ENCODE data around the gene CNOT6. TPM values are rescaled to one million over a fixed set of nuclear protein-coding genes. Genes with fewer than 3 reads are reported as not detected.

CNOT6 gene
- total RNA-seq (2014; rRNA removed) (10.6 and 12.6 TPM in 2 replicates), Bru-seq, nascent RNA (percentile 79 among the genes with signal in this experiment), BruChase-seq, experiment 1, labeled RNA remaining after a 6-hour chase (percentile 80 among the genes with signal in this experiment), BruChase-seq, experiment 2, labeled RNA remaining after a 2-hour chase (percentile 78 among the genes with signal in this experiment)
- long read RNA-seq, full-length matches to known transcripts, result 32 of 80 reads
- long read RNA-seq, partial matches to known transcripts, result 8 of 80 reads
- long read RNA-seq, other reads (novel, unspliced or antisense), result 40 of 80 reads

DNA sequence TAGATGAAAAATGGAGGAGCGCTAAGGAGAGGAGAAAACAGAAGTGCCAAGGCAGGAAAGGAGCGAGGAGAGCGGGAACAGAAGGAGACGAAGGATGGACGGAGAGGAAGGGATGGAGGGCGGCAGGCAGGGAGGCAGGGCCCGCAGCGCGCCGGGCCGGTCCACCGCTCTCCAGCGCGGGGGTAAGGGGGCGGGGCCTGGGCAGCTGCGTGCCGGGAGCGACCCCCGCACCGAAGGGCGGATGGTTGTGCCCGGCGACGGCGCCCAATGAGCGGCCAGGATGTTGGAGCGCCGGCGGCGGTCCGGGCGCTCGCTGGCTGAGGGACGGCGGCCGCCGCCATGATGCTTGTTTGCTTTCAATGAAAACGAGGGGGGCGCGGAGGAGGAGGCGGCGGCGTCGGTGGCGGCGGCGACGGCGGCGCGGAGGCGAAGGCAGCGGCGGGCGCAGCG lies at the start of gene CNOT6:
Gene CNOT6 (plus strand): TSS at position 320 of the 450 bp plus-strand sequence. CDS start 34,898 bp downstream, outside the sequence.
- H3K36me3 ChIP-seq (ENCODE audit: low read depth, low read length), result peaks cover 5% of the 10 kb centered on the region; the same call in 1 of the 2 replicates
- intact Hi-C loops (cut with micrococcal nuclease), result loop anchor here (10.0 kb wide), 1 partner anchor 111 kb away; no protein-coding TSS in a partner anchor

GRCh38 chr5:180454752-180455151 lies 39.4 kb upstream of the CNOT6 start:
- DNase-seq (no peak), ATAC-seq (no peak)
- CTCF ChIA-PET, result no interaction called here
- BruUV-seq (replicated peaks), result no TSS peak
- no peaks in the 10 kb centered on the region for H3F3A ChIP-seq (ENCODE audit: low read length, unreplicated experiment)
- no peak overlapping the region for H2AFZ ChIP-seq (ENCODE audit: low read length)
- H3K27ac ChIP-seq (ENCODE audit: low read length), result no peak overlapping the region
- no peak overlapping the region for H3K9ac ChIP-seq (ENCODE audit: low read length)
- H3K9me3 ChIP-seq (ENCODE audit: low read length), result no peaks in the 10 kb centered on the region
- TF ChIP-seq EZH2phosphoT487 (IDR thresholded peaks at IDR 0.05; ENCODE audit: borderline replicate concordance, low read length) (no peak), CTCF (conservative IDR thresholded peaks at IDR 0.05; ENCODE audit: low read depth, low read length) (no peak), EZH2 (IDR thresholded peaks at IDR 0.05; ENCODE audit: low read length, unreplicated experiment) (no peak)
- H3K4me3 ChIP-seq (ENCODE audit: low read length), result no peak overlapping the region
- H3K9me2 ChIP-seq (replicated peaks; ENCODE audit: low read length), result no peaks in the 10 kb centered on the region
- H3K79me2 ChIP-seq (ENCODE audit: low read length), result no peaks in the 10 kb centered on the region
- POLR2A ChIA-PET (ENCODE audit: unreplicated experiment), result no interaction called here
- no peaks in the 10 kb centered on the region for H3K4me1 ChIP-seq (ENCODE audit: insufficient read depth, low read length)
- H3K36me3 ChIP-seq (ENCODE audit: low read depth, low read length), result no peaks in the 10 kb centered on the region
- H4K20me1 ChIP-seq (ENCODE audit: low read length), result no peaks in the 10 kb centered on the region
- no peak overlapping the region for H3K4me2 ChIP-seq (ENCODE audit: low read length)
- no peaks in the 10 kb centered on the region for H3K27me3 ChIP-seq (ENCODE audit: low read length)
- intact Hi-C loops (cut with micrococcal nuclease), result no loop called here

More for the DNA sequence above, at the start of gene CNOT6:
- Histone ChIP-seq H3K27me3 (ENCODE audit: low read length) (no peaks in the 10 kb centered on the region), H3K4me2 (ENCODE audit: low read length) (peak within 1 kb of the TSS; percentile 98), H3K4me1 (ENCODE audit: insufficient read depth, low read length) (peaks cover 17% of the 10 kb centered on the region), H4K20me1 (ENCODE audit: low read length) (peaks cover 15% of the 10 kb centered on the region; the same call in 1 of the 2 replicates), H3K27ac (ENCODE audit: low read length) (peak within 1 kb of the TSS; percentile 32; the same call in 1 of the 2 replicates), H3K9ac (ENCODE audit: low read length) (peak within 1 kb of the TSS; percentile 90), H3K4me3 (ENCODE audit: low read length) (peak within 1 kb of the TSS; percentile 87), H3K9me2 (replicated peaks; ENCODE audit: low read length) (no peaks in the 10 kb centered on the region), H2AFZ (ENCODE audit: low read length) (peak within 1 kb of the TSS; percentile 84), H3F3A (ENCODE audit: low read length, unreplicated experiment) (no peaks in the 10 kb centered on the region), H3K9me3 (ENCODE audit: low read length) (no peaks in the 10 kb centered on the region), H3K79me2 (ENCODE audit: low read length) (peaks cover 48% of the 10 kb centered on the region)
- no peak for TF ChIP-seq CTCF (conservative IDR thresholded peaks at IDR 0.05; ENCODE audit: low read depth, low read length)
- no peak for TF ChIP-seq EZH2phosphoT487 (IDR thresholded peaks at IDR 0.05; ENCODE audit: borderline replicate concordance, low read length)
- no peak for TF ChIP-seq EZH2 (IDR thresholded peaks at IDR 0.05; ENCODE audit: low read length, unreplicated experiment)
- BruUV-seq (replicated peaks), result no TSS peak
- ATAC-seq (peak; percentile 88), DNase-seq (peak; percentile 86)
- ChIA-PET POLR2A (ENCODE audit: unreplicated experiment) (no interaction called here), CTCF (interaction anchor here (0.6 to 0.7 kb wide), 2 partner anchors 304 to 654 kb away, joined by 3 to 4 read pairs; no protein-coding TSS in a partner anchor)

DNA sequence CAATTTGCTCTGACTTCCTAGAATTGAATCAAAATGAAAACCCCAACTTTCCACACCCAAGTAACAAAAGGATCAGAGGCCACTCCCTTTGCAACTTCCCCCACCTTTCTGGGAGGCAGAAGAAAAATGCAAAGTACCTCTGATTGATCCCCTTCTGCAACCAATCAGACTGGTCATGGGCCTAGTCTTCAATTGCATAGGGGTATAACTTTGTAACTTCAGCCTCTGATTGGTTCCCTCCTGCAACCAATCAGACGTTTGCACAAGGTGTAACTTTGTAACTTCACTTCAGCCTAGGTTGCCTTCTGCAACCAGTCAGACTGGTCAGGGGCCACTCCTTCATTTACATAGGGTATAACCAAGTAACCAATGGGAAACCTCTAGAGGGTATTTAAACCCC lies 38.3 kb upstream of the CNOT6 start:
- H3K4me1 ChIP-seq (ENCODE audit: insufficient read depth, low read length), result no peaks in the 10 kb centered on the region
- ChIA-PET CTCF (no interaction called here), POLR2A (ENCODE audit: unreplicated experiment) (no interaction called here)
- DNase-seq, result peak; percentile 20
- no peak overlapping the region for H3K4me3 ChIP-seq (ENCODE audit: low read length)
- ATAC-seq, result no peak
- no peak overlapping the region for H2AFZ ChIP-seq (ENCODE audit: low read length)
- BruUV-seq (replicated peaks), result no TSS peak
- H3K9ac ChIP-seq (ENCODE audit: low read length), result no peak overlapping the region
- no peak overlapping the region for H3K4me2 ChIP-seq (ENCODE audit: low read length)
- H3K9me3 ChIP-seq (ENCODE audit: low read length), result no peaks in the 10 kb centered on the region
- intact Hi-C loops (cut with micrococcal nuclease), result no loop called here
- H3K36me3 ChIP-seq (ENCODE audit: low read depth, low read length), result no peaks in the 10 kb centered on the region
- no peaks in the 10 kb centered on the region for H3K79me2 ChIP-seq (ENCODE audit: low read length)
- TF ChIP-seq EZH2phosphoT487 (IDR thresholded peaks at IDR 0.05; ENCODE audit: borderline replicate concordance, low read length), result no peak
- no peak for TF ChIP-seq EZH2 (IDR thresholded peaks at IDR 0.05; ENCODE audit: low read length, unreplicated experiment)
- no peak for TF ChIP-seq CTCF (conservative IDR thresholded peaks at IDR 0.05; ENCODE audit: low read depth, low read length)
- no peaks in the 10 kb centered on the region for H3F3A ChIP-seq (ENCODE audit: low read length, unreplicated experiment)
- no peaks in the 10 kb centered on the region for H4K20me1 ChIP-seq (ENCODE audit: low read length)
- H3K27me3 ChIP-seq (ENCODE audit: low read length), result no peaks in the 10 kb centered on the region
- no peak overlapping the region for H3K27ac ChIP-seq (ENCODE audit: low read length)
- H3K9me2 ChIP-seq (replicated peaks; ENCODE audit: low read length), result no peaks in the 10 kb centered on the region

Measured in PC-3 (cell line).